ENCODE results near the gene NADSYN1.

GRCh38 chr11:71456831-71457230 is 3.8 kb downstream of the NADSYN1 start:
- TF ChIP-seq CTCF (conservative IDR thresholded peaks at IDR 0.05; ENCODE audit: low read depth, low read length) (no peak), EZH2 (IDR thresholded peaks at IDR 0.05; ENCODE audit: borderline replicate concordance, low read depth, low read length, poor library complexity, severe bottlenecking) (no peak)
